Measurements from ENCODE around the gene DDX43.

- TF ChIP-seq EZH2 (IDR thresholded peaks at IDR 0.05; ENCODE audit: borderline replicate concordance, low read depth, low read length, poor library complexity, severe bottlenecking) (no peak), CTCF (conservative IDR thresholded peaks at IDR 0.05; ENCODE audit: low read depth, low read length) (no peak)
Observed at GRCh38 chr6:73388433-73388799, 6.2 kb upstream of the DDX43 start.
